ENCODE measurements around the gene COL9A1. TPM values are rescaled to one million over a fixed set of nuclear protein-coding genes. Genes with fewer than 3 reads are reported as not detected.

COL9A1 gene
- total RNA-seq, 1 experiment from 2014 or later: not detected

Other genes starting within 250 kb of the COL9A1 start
- 9.9 and 13.6 TPM in 2 replicates for gene FAM135A, start 110.4 kb upstream of the COL9A1 start, total RNA-seq (2014; rRNA removed; shearing (Covaris generic))

Measured in SJSA1 (cell line).